ENCODE results near the gene CGNL1. TPM values are rescaled to one million over a fixed set of nuclear protein-coding genes. Genes with fewer than 3 reads are reported as not detected.

The CGNL1 gene
- total and polyA plus RNA-seq, 10 of the 15 experiments (the other 5 are each of a cell fraction or from before 2014, with no cell fraction given): under 0.01 to 0.27 (median 0.04) TPM; not detected in 3

DNA sequence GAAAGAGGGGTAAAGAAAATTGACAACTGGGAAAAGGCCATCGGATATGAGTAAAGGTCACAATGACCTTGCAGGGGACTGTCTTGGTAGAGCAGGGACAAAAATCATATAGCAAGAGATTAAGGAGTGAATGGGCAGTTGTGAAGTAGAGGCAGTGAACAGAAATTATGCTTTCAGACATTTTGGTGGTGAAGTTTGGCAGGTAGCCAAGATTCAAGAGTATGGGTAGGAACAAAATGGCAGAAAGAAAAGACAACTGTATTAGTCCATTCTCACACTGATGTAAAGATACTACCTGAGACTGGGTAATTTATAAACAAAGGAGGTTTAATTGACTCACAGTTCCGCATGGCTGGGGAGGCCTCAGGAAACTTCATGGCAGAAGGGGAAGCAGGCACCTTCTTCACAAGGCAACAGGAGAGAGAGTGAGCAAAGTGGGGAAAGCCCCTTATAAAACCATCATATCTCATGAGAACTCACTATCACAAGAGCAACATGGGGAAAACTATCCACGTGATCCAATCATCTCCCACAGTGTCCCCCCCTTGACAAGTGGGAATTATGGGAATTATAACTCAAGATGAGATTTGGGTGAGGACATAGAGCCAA is 84.0 kb downstream of the CGNL1 start:
- ATAC-seq (no peak), FAIRE-seq (no peak), DNase-seq (ENCODE audit: low read depth, low spot score) (no peak)
- CTCF ChIA-PET: no interaction called here
- Histone ChIP-seq H3K36me3 (ENCODE audit: control insufficient read depth in 2 of 2, insufficient read depth in 2 of 2, low read length in 1 of 2) (no peaks in the 10 kb centered on the region), H2AFZ (ENCODE audit: control insufficient read depth, low read depth, low read length) (no peak overlapping the region), H3K4me1 (ENCODE audit: control insufficient read depth, insufficient read depth, low read length) (no peaks in the 10 kb centered on the region), H3K27me3 (replicated peaks in 1 of 2; ENCODE audit: control insufficient read depth in 2 of 2, insufficient read depth in 2 of 2, low read length in 1 of 2) (no peaks in the 10 kb centered on the region), H3K9ac (ENCODE audit: control insufficient read depth, insufficient read depth, low read length) (no peak overlapping the region), H3K9me3 (replicated peaks; ENCODE audit: control insufficient read depth, insufficient read depth, low read length) (no peaks in the 10 kb centered on the region; the same call in 2 of the 3 replicates), H3K4me3 (no peak overlapping the region), H4K20me1 (ENCODE audit: control insufficient read depth, insufficient read depth) (no peaks in the 10 kb centered on the region), H3K27ac (ENCODE audit: control insufficient read depth, insufficient read depth) (no peak overlapping the region), H3K4me2 (ENCODE audit: control insufficient read depth, insufficient read depth) (no peak overlapping the region), H3K79me2 (ENCODE audit: control insufficient read depth, insufficient read depth, low read length) (no peaks in the 10 kb centered on the region)
- SMC1A ChIA-PET (ENCODE audit: uncharacterized antibody, unreplicated experiment): no interaction called here
- 11% methylated on average over 3 of the region's 3 CpGs for WGBS (ENCODE audit: insufficient coverage, insufficient replicate concordance, low lambda C conversion rate, missing lambda C conversion rate)
- in situ Hi-C loops (cut with MboI) (no loop called here), intact Hi-C loops (cut with micrococcal nuclease; ENCODE audit: unreplicated experiment) (no loop called here)
- POLR2A ChIA-PET: no interaction called here
- TF ChIP-seq CHD2 (IDR thresholded peaks at IDR 0.05; ENCODE audit: borderline replicate concordance, low read depth, low read length): no peak
- no peak for TF ChIP-seq MYC (IDR thresholded peaks at IDR 0.05; ENCODE audit: insufficient read depth, insufficient read length, insufficient replicate concordance, low read length, severe bottlenecking)
- no peak for TF ChIP-seq MTA3 (IDR thresholded peaks at IDR 0.05; ENCODE audit: borderline replicate concordance, low read length)
- no peak for TF ChIP-seq RB1 (IDR thresholded peaks at IDR 0.05; ENCODE audit: borderline replicate concordance)
- no peak for TF ChIP-seq E2F4 (IDR thresholded peaks at IDR 0.05; ENCODE audit: low read depth, low read length)
- no peak for TF ChIP-seq KDM1A (IDR thresholded peaks at IDR 0.05; ENCODE audit: borderline replicate concordance)
- TF ChIP-seq KAT2A (conservative IDR thresholded peaks at IDR 0.05; ENCODE audit: control insufficient read depth, low read depth, low read length): no peak
- TF ChIP-seq IKZF2 (IDR thresholded peaks at IDR 0.05): no peak
- no peak for TF ChIP-seq POU2F2 (IDR thresholded peaks at IDR 0.05; ENCODE audit: borderline replicate concordance, low read depth, low read length)
- no peak for TF ChIP-seq IRF4 (IDR thresholded peaks at IDR 0.05; ENCODE audit: low read depth, low read length)
- no peak for TF ChIP-seq CREB1 (IDR thresholded peaks at IDR 0.05; ENCODE audit: low read depth)
- no TSS peak for BruUV-seq (replicated peaks)
- RAD21 ChIA-PET (ENCODE audit: unreplicated experiment): no interaction called here

Measured in GM12878 (cell line).